GM19372 (cell line): Measurements from ENCODE around the gene CCDC136.

ENCODE experiments used
- ATAC-seq: cut with Tn5 transposase; IDR thresholded peaks from one replicate; pipeline ENCODE4 v1.9.1; 2021; ENCODE audit warnings: mild to moderate bottlenecking, low read depth, moderate library complexity; ENCODE audit not compliant: unreplicated experiment

CCDC136 gene

DNA sequence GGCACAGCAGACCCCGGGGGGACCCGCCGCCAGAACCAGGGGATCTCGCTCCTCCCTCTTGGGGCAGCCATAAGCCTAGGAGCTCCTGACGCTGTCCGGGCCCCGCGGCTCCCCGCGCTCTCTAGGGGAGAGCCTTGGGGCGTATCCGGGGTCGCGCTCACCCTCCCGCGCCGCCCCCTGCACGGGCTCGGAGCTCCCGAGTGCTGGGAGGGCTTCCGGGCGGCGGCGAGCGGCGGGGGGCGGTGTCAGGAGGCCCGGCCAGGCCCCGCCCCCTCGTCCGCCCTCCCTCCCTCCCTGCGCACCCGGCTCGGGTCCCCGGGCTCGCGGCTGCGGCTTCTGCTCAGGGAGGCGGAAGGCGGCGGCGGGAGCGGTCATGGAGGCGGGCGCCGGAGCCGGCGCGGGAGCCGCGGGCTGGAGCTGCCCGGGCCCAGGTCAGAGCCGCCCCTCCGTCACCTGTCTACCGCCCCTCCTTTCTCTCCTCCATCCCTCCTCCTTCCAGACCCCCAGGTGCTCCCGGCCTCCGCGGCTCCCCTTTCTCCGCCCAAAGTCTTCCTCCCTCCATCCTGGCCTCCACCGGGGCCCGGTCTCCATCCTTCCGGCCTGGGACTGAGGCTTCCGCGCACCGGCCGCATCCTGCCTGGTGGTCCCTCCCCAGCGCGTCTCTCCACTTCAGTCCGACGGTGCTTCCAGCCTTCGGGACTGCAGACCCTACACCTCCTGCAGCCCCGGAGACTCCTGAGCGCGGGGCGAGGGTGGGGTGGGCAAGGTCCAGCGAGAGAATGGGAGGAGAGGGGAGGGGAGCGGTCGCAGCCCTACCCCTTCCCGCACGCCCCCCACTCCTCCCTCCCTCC, at the start of gene CCDC136:
CCDC136 (plus strand) TSS at position 848 of the 851 bp plus-strand sequence. CDS start 444 bp downstream, outside the sequence.
- peak; percentile 80 for ATAC-seq

DNA sequence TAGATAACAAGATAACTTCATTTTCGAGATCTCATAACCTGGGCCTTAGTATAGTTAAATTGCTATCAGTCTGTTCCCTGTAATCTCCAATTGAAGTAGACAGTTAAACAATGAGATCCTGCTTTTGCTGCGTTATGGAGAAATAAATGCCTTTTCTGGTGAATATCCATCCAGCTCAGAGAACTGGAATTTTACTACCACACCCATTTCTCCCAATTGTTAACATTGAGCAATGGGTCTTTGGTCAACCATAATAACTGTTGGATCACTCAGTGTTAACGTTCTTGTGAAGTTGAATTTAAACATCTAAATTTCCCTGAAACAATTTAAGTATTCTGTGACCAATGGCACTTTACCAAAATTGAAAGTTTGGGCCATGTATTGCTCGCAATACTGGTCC, 49.6 kb upstream of the CCDC136 start:
- ATAC-seq = no peak

GRCh38 chr7:128743112-128743772, 48.5 kb upstream of the CCDC136 start:
- no peak for ATAC-seq

- no peak for ATAC-seq
Observed at GRCh38 chr7:128744366-128744905, 47.3 kb upstream of the CCDC136 start.

DNA sequence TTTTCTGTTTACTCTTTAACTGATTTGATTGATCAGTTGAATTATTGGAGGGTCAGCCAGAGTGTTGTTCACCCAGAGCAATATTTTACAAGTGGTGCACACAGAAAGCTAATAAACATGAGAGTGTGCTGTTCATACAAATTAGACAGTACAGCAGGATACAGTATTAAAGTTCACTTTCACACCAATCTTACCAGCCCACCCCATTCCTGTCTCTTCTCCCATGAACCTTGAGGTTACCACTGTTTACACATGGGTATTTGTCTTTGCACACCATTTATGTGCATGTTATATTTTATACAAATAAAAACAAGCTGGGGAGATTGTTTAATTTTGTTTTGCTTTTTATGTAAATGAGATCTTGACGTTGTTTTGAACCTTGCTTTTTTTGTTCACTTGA, 46.1 kb upstream of the CCDC136 start:
- ATAC-seq = no peak

GRCh38 chr7:128747327-128748079, 44.3 kb upstream of the CCDC136 start:
- ATAC-seq = no peak

- ATAC-seq = no peak
Observed at GRCh38 chr7:128752251-128752650, 39.5 kb upstream of the CCDC136 start.

DNA sequence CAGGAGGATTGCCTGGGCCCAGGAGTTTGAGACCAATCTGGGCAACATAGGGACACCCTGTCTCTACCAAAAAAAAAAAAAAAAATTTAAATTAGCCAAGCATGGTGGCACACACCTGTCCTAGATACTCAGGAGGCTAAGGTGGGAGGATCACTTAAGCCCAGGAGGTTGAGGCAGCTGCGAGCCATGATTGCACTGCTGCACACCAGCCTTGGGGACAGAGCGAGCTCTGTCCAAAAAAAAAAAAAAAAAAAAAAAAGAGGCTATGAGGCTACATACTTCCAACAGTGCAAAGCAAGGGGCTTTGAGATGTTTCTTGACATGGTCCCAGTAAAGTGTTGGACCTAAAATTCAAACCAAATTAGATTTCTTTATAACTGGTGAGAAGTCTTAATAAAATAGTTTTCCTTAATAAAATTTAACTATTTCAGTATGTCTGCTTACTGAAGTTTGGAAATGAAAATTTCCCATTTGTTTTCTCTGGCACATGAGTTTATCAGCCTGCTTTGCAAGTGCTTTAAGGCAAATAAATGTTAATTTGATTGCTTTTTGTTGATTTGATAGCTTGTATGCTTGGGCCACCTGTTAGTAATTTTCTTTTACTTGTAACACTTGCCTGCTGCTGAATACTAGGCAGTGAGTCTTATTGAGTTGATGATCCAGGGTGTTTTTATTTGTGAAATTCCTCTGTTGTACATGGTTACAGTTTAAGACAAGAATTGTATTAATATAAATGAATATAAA, 36.5 kb upstream of the CCDC136 start:
- no peak for ATAC-seq

DNA sequence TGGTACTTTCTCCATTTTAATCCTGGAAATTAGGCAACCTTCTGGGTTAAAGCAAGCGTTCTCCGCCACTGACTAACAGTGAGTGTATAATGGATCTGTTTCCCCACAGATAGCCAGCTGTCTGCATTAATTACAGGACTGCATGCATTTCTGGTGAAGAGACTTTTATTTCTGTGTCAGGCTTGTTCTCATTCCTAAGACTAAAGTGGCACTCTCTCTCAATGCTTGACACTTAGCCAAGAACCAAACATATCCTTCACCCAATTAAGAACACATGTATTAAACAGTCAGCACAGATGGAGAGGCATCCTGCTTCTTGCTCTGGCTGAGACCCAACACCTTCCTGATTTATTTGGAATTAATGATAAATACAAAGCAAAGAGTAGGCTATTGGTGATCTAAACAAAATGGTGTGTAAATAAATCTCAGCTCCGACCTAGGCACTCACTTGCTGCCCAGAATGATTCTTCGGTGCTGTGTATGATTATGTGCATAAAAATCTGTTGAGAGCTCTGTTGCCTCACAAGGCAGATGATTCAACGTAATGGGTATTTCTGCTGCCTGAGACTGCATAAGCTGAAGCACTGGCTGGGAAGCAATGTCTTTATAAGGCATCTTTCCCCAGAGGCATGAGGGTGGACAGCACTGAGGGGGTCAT, 35.8 kb upstream of the CCDC136 start:
- no peak for ATAC-seq

- ATAC-seq = no peak
Observed at GRCh38 chr7:128757203-128757602, 34.6 kb upstream of the CCDC136 start.

DNA sequence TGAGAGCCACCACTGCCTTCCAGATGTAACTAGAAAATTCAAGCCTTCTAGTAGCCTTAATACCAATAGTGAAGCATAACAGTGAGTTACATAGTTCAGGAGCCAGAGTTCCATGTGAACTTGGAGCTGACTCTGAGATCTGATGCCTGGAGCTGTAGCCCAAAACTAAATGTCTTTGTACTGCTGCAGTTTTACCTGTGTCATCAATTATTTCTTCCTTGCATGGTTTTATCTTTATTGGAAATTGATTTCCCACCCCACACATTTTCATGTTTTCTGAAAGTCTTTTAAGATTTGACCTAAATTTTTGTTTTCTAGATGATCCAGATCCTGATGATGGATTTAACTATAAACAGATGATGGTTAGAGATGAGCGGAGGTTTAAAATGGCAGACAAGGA, 33.2 kb upstream of the CCDC136 start:
- no peak for ATAC-seq

- no peak for ATAC-seq
Observed at GRCh38 chr7:128759242-128759641, 32.5 kb upstream of the CCDC136 start.

DNA sequence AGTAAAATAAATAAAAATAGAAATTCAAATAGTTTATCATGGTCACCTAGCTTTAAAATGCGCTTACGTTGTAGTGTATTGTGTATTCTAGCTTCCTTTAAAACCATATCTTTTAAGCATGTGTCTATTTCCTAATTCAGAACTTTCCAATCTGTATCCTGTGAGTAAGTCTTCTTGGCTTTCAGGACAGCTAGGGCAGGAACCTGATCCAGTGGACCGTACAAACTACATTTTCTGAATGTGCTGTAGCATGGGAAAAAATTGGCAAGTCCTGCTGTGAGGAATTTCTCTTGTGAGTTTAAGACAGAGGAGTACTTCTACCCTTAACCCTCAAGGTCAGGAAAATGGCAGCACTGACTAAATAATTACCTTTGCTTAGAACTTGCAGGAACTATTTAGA, 28.2 kb upstream of the CCDC136 start:
- no peak for ATAC-seq

- no peak for ATAC-seq
Observed at GRCh38 chr7:128767475-128768110, 24.2 kb upstream of the CCDC136 start.

DNA sequence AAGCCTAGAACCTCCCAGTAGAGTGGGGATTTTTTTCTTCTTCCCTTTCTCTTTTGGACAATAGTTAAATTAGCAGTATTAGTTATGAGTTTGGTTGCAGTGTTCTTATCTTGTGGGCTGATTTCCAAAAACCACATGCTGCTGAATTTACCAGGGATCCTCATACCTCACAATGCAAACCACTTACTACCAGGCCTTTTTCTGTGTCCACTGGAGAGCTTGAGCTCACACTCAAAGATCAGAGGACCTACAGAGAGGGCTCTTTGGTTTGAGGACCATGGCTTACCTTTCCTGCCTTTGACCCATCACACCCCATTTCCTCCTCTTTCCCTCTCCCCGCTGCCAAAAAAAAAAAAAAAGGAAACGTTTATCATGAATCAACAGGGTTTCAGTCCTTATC, 21.5 kb upstream of the CCDC136 start:
- ATAC-seq = no peak

DNA sequence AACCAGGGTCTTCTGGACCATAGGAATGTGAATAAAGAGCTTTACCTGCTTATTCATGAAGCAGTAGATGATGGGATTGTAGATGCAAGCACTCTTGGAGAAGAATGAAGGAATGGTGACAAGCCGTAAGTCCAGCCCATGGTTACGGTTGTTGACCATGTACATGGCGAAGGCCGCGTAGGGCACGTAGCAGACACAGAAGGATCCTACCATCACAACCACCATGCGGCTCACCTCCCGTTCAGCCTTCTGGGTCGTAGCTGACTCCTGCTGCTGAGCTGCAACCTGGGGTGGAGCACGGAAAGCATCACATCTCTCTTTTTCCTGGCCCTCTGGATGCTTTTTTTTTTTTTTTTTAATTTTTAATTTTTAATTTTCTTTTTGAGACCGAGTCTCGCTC, 18.2 kb upstream of the CCDC136 start:
- ATAC-seq = no peak

GRCh38 chr7:128774029-128774689, 17.6 kb upstream of the CCDC136 start:
- ATAC-seq = no peak

DNA sequence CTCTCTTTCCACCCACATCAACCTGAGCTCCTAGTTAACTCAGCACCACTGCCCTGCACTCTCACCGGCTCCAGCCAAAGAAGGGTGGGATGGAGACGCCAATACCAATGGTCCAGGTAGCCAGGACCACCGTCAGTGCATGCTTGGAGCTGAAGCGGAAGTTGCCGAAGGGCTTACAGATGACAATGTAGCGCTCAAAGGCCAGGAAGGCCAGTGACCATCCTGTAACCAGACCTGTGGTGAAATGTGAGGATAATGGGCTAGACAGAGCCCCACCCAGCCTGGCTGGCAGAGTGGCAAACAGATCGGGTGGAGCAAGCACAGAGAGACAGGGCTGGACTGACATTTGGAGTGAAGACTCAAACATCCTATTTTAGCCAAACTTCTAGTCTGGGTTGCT, 16.8 kb upstream of the CCDC136 start:
- ATAC-seq = no peak
